GM18498 (cell line): ENCODE data around the gene CCND1.

Experiments
- ATAC-seq: cut with Tn5 transposase; IDR thresholded peaks from one replicate; pipeline ENCODE4 v1.9.1; 2021; ENCODE audit warnings: mild to moderate bottlenecking, moderate library complexity; ENCODE audit not compliant: unreplicated experiment

CCND1 gene

DNA sequence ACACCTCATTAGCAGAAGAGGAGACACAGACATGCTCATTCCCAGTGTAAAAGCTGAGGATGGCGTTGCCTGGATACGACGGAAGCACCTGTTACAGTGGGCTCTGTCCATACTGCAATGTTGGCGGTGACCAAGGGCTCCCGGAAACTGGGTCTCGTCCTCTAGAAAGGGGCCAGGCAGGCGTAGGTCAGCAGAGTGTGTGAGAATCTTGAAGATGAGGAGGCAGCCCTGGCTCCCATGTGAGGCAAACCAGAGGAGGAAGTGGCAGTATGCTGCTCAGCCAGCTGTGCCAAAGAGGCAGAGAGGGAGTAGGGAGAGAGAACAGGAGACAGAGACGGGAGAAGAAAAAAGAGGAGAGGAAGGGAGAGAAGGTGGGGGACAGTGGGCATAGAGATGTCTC lies 23.9 kb downstream of the CCND1 start:
- no peak for ATAC-seq

DNA sequence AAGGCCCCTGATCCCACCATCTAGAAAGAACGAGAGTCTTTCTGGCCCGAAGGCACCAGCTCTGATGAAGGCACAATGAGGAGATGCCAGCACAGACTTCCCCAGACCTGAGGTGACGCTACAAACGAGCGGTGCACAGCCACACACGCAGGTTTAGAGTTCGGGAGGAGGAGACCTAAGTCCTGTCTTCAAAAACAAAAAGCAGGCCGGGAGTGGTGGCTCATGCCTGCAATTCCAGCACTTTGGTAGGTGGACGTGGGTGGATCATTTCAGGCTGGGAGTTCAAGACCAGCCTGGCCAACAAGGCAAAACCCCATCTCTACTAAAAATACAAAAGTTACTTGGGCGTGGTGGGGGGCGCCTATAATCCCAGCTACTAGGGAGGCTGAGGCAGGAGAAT lies 24.7 kb downstream of the CCND1 start:
- ATAC-seq: no peak

DNA sequence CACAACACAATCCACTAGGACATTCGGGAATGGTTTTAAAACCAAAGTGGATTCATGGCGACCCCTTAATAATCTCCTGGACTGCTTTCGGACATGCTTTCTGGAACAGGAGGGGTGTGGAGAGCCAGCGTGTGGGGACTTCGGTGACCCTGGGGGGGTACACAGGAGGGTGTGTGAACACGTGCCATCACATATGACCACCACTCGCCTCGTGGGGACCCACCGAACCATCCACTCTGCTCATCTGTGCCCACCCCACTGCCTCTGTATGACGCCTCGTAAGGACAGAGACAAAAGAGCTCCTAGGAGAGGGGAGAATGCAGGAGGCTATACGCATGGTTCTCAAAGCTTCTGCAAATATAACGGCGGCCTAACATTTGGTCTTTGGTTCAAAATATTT lies 25.3 kb downstream of the CCND1 start:
- ATAC-seq: no peak

- ATAC-seq: no peak
Measured at GRCh38 chr11:69666752-69667536, 26.0 kb downstream of the CCND1 start.

DNA sequence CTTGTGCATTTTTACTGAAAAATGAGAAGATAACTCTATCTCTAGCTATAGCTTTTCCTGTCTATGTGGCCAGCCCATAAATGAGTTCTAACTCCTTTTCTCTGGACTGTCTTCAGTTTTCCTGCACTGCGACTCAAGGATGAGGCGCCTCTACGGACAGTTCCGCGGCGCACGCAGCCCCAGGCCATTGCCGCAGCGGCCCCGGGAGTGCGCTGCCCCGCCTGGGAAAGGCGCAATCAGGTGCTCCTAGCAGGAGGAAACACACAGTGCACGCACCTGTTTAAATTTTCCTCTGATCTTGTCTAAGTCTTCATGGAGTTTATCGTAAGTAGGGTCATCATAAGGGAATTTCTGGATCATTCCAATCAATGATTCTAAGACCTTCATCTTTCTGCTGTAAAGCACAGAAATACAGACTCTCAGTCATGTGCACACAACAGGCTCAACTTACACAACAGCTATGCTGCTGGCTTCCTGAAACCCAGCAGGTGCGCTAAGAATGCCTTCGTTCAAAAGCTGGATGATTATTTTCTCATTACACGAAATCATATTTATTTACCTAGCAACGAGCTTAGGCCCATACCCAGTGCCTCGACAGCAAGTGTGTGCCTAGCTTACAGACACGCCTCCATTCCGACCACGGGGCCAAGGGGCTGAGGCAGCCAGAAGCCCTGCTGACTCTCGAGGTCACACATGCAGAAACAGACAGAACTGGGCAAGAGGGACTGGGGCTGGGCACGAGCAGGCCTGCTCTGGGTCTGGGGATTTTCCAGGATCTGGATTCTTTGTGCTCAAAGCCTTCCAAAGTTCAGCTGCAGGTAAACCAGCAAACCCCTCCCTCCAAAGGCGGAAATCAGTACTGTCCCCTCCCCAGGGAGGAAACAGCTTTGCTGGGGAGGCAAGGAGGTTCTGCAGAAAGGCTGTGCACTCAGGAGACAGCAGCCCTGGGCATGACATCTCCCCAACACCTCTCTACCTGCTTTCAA lies 27.0 kb downstream of the CCND1 start:
- no peak for ATAC-seq

GRCh38 chr11:69669486-69669885 lies 28.5 kb downstream of the CCND1 start:
- no peak for ATAC-seq

- no peak for ATAC-seq
Measured at GRCh38 chr11:69670158-69670845, 29.3 kb downstream of the CCND1 start.

GRCh38 chr11:69671734-69672465 lies 30.9 kb downstream of the CCND1 start:
- no peak for ATAC-seq

GRCh38 chr11:69674267-69674885 lies 33.4 kb downstream of the CCND1 start:
- no peak for ATAC-seq

DNA sequence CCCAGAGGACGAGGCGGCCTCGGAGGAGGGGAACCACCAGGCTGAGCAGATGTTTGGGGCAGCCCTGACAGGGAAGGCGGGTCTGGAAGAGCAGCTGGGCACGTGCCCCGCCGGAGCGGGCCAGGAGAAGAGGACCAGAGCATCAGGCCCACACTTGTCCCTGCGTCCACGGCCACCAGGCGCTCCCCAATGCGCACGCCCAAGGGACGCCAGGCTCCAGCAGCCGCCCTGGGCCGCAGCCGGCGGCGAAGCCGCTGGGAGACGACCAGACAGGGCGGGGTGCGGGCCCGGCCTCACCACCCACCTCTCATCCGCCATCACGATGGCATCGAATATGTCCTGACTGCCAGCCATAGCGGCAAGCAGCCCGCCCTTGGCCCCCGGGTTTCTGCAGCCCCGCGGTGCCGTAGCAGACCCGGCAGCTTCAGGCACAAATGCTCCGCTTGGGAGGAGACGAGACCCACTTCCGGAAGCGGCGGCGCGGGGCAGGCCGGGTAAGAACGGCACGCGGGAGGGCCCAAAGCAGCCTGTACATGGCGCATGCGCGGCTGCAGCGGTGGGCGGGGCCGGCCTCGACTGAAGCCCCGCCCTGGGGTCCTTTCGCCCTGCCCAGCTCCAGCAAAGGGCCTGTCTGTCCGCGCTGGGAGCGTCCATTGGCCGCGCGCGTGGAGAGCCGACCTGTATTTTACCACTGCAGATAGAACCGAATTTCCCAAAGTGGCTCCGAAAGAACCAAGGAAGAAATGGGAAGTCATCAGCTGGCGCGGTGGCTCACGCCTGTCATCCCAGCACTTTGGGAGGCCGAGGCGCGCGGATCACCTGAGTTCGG lies 34.1 kb downstream of the CCND1 start, which contains the start of gene LTO1:
TSS of gene LTO1 (minus strand) at position 468 of the 829 bp plus-strand sequence. CDS start at position 354, 114 bp downstream.
- ATAC-seq: peak; percentile 88

DNA sequence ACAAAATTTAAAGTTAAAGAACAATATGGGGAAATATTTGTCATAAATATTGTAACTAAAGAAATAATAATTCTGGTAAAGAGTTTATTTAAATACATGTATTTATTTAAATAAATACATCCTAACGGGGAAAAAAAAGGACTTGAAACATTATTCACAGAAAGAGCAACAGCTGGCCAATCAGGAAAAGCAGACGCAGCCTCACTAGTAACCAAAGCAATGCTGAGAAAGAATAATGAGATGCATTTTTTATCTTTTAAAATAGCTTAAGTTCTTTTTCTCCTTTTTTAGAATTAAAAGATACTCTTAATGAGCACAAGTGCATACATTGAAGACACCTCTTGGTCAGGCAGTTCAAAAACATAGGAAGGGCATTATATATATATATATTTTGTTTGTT lies 36.8 kb downstream of the CCND1 start:
- no peak for ATAC-seq

DNA sequence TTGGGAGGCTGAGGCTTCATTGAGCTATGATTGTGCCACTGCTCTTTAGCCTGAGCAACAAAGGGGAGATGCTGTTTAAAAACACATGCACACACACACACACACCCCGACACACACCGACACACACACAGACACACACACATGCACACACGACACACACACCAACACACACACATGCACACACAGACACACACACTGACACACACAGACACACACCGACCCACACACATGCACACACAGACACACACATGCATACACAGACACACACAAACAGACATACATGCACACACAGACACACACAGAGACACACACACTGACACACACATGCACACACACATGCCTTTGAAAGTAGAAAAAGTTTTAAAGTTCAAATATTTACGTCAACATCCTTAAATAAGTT lies 39.7 kb downstream of the CCND1 start:
- ATAC-seq: no peak

DNA sequence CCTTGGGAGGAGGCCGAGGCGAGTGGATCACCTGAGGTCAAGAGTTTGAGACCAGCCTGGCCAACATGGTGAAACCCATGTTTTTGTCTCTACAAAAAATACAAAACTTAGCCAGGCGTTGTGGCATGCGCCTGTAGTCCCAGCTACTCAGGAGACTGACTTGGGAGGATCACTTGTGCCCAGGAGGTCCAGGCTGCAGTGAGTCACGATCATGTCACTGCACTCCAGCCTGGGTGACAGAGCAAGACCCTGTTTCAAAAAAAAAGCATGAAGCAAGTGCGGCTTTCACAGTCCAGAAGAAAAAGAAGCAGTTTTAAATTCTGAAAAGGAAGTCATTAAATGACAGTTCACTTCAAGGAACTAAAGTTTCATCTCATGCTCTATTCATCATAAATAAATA lies 41.3 kb downstream of the CCND1 start:
- ATAC-seq: no peak

GRCh38 chr11:69682681-69683326 lies 41.8 kb downstream of the CCND1 start:
- ATAC-seq: no peak

DNA sequence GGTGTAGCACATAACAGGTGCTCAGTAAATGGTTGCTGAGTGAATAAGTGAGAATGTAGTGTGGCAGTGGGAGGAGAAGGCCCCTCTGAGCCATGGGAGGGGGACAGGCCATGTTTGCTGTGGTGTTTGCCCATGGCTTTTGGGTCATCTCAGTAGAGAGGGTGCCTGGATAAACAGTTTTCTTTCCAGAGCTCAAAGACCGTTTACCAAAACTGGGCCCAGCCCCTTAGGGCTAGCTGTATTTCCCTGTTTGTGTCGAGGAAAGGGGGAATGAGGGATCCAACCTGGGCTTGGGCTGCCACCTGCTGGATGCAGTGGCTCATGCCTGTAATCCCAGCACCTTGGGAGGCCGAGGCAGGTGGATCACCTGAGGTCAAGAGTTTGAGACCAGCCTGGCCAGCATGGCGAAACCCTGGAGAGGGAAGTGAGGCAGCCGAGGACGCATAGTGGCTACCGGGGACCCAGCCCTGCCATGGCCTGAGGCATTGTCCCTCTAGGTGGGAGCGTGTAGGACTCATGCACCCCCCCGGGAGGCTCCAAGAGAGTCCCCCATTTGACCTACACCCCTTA lies 42.9 kb downstream of the CCND1 start:
- ATAC-seq: no peak

- ATAC-seq: no peak
Measured at GRCh38 chr11:69684651-69685050, 43.7 kb downstream of the CCND1 start.

DNA sequence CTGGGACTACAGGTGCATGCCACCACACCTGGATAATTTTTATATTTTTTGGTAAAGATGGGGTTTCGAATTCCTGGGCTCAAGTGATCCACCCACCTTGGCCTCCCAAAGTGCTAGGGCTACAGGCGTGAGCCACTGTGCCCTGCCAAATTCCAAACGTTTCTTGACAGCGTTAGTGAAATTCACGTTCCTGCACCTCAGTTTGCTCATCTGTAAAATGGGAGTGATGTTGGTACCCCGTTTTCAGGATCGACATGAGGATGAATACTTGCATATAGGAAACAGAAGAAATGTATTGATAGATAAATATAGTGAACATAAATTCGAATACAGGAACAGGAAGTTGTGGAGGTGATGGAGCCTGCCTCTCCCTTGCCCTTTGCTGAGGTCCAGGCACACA lies 44.4 kb downstream of the CCND1 start:
- ATAC-seq: no peak

DNA sequence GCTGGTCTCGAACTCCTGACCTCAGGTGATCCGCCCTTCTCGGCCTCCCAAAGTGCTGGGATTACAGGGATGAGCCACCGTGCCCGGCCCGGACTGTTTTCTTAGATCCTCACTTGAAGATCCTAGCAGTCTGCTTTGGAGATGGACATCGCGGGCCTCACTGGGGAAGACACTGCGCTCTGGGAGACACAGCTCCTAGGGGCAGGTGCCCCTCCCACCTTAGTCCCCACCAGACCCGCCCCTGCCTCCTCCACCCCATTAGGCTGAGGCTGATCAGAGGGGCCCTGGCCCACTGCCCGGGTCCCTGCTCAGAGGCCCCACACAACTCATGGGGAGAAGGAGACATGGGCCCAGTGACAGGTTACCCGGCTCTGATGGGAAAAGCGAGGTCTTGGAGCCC lies 45.5 kb downstream of the CCND1 start:
- no peak for ATAC-seq
